ENCODE data around the gene PDE10A. TPM values are rescaled to one million over a fixed set of nuclear protein-coding genes. Genes with fewer than 3 reads are reported as not detected.

The PDE10A gene
- total RNA-seq, 1 donor from 2014 or later, result 14.4 TPM

DNA sequence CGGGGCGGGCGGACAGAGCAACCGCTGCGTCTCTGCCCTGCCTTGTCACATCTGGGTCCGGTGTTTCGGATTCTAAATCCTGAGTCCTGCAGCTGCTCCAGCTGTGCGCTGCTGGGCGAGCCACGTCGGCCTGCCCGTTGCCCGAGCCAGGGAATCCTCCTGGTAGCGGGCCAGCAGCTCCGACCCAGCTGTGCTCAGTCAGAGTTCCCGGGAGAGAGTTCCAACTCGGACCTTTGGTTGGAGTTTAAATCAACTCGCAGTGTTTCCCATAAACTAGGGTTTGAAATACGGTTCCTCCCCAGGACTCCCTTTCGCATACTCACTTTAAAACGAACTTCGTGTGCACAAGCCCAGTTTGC, 315 bp upstream of the PDE10A start:
- H3K36me3 Mint-ChIP-seq (ENCODE audit: insufficient read depth), result no peaks in the 10 kb centered on the region
- H3K9me3 Mint-ChIP-seq (ENCODE audit: low read depth), result no peaks in the 10 kb centered on the region
- TF ChIP-seq, protein P1, sequence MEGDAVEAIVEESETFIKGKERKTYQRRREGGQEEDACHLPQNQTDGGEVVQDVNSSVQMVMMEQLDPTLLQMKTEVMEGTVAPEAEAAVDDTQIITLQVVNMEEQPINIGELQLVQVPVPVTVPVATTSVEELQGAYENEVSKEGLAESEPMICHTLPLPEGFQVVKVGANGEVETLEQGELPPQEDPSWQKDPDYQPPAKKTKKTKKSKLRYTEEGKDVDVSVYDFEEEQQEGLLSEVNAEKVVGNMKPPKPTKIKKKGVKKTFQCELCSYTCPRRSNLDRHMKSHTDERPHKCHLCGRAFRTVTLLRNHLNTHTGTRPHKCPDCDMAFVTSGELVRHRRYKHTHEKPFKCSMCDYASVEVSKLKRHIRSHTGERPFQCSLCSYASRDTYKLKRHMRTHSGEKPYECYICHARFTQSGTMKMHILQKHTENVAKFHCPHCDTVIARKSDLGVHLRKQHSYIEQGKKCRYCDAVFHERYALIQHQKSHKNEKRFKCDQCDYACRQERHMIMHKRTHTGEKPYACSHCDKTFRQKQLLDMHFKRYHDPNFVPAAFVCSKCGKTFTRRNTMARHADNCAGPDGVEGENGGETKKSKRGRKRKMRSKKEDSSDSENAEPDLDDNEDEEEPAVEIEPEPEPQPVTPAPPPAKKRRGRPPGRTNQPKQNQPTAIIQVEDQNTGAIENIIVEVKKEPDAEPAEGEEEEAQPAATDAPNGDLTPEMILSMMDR (IDR thresholded peaks at IDR 0.05; ENCODE audit: unreplicated experiment), result no peak
- H3K27ac Mint-ChIP-seq, result peak overlapping the region; percentile 87
- peaks cover 24% of the 10 kb centered on the region for H3K4me1 Mint-ChIP-seq (ENCODE audit: low read depth)
- no peak for DNase-seq (ENCODE audit: low spot score, unreplicated experiment)
- peaks cover 51% of the 10 kb centered on the region for H3K27me3 Mint-ChIP-seq
- peak overlapping the region; percentile 81 for H3K4me3 Mint-ChIP-seq (ENCODE audit: low read depth)

DNA sequence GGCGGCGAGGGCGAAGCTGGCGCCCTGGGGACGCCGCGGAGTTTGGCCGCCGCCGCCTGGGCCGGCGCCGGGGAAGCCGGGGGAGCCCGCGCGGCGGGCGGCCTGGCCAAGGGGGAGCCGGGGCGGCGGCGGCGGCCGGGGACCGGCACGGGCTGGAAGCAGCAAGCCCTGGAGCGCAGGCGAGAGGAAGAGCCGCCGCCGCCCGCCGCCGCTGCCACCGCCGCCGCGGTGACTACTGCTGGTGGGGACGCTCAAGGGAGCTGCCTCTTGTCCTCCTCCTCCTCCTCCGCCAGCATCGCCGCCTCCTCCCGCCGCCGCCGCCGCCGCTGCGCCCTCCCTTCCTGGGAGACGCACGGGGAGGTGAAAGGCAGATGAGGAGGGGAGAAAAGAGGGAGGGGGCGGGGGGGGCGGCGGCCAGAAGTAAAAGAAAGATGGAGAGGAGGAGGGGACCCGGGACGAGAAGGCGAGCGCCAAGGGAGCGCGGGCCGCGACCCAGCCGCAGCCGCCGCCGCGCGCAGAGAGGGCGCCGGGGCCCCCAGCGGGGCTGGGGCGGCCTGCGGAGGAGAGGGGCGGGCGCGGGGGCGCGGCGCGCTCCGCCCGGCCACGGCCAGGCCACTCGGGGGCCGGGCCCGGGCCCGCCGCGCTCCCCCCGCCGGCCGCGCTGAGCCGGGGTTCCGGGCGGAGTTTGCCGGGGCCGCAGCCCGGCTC, 846 bp downstream of the PDE10A start:
- TF ChIP-seq, protein P1 (IDR thresholded peaks at IDR 0.05; ENCODE audit: unreplicated experiment), result no peak
- Mint-ChIP-seq H3K27ac (peak overlapping the region; percentile 62), H3K4me3 (ENCODE audit: low read depth) (peak overlapping the region; percentile 82), H3K36me3 (ENCODE audit: insufficient read depth) (no peaks in the 10 kb centered on the region), H3K9me3 (ENCODE audit: low read depth) (no peaks in the 10 kb centered on the region), H3K27me3 (peaks cover 47% of the 10 kb centered on the region), H3K4me1 (ENCODE audit: low read depth) (peaks cover 31% of the 10 kb centered on the region)
- peak; percentile 47 for DNase-seq (ENCODE audit: low spot score, unreplicated experiment)

DNA sequence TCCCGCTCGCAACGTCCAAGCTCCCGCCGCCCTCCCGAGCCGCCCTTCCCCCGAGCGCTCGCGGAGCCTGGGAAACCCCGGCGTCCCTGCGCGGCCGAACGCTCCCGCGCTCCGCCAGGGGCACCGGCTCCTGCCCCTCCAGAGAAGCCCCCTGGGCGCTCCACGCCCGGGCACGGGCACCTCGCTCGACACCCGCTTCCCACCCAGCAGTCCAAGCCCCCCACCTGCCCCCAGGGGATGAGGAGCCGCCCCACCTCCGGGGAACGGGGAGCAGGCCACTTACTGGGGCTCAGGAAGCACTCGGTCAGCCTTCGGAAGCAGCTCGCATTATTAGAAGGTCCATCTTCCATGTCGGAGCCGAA, 1.4 kb downstream of the PDE10A start:
- H3K4me1 Mint-ChIP-seq (ENCODE audit: low read depth), result peaks cover 31% of the 10 kb centered on the region
- DNase-seq (ENCODE audit: low spot score, unreplicated experiment), result no peak
- no peaks in the 10 kb centered on the region for H3K9me3 Mint-ChIP-seq (ENCODE audit: low read depth)
- H3K36me3 Mint-ChIP-seq (ENCODE audit: insufficient read depth), result no peaks in the 10 kb centered on the region
- TF ChIP-seq, protein P1 (IDR thresholded peaks at IDR 0.05; ENCODE audit: unreplicated experiment), result no peak
- peak overlapping the region; percentile 82 for H3K4me3 Mint-ChIP-seq (ENCODE audit: low read depth)
- peaks cover 44% of the 10 kb centered on the region for H3K27me3 Mint-ChIP-seq
- H3K27ac Mint-ChIP-seq, result no peak overlapping the region

DNA sequence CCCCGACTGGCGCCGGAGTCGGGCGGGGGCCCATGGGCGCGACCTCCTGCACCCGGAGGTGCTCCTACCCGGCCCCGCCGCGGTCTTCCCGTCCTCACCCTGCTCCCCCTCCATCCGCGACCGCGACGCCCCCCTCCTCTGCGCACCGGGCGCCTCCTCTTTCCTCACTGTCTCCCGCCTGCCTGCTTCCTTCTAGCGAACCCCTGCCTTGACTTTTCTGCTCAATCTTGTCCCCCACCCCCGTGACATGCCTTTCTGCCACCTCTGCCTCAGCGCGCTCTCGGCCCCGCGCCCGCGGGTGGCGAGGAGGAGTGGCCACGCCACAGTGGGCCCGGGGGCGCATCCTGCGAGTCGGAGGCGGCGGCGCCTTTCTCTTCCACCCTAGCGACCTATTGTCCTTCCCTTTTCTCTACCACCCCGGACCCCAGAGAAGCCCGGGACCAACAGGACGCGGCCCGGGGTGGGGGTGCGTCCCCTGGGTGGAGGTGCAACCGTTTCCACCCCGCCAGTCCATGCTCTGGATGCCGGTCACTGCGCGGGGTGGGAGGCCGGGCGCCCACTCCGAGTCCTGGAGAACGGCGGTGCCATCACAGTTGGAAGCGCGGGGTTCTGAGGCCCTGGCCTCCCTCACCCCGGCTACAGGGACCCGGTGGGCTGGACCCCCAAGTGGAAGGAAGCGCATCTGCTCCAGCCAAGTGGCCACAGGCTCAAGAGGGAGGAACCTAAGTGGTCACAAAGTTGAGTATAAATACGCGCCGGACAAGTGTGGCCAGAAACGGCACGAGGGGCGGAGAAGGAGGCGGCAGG, 2.0 kb downstream of the PDE10A start:
- peak overlapping the region; percentile 82 for H3K4me3 Mint-ChIP-seq (ENCODE audit: low read depth)
- no peak for DNase-seq (ENCODE audit: low spot score, unreplicated experiment)
- no peaks in the 10 kb centered on the region for H3K36me3 Mint-ChIP-seq (ENCODE audit: insufficient read depth)
- peak overlapping the region; percentile 84 for H3K27ac Mint-ChIP-seq
- H3K27me3 Mint-ChIP-seq, result peaks cover 39% of the 10 kb centered on the region
- TF ChIP-seq, protein P1 (IDR thresholded peaks at IDR 0.05; ENCODE audit: unreplicated experiment), result no peak
- H3K4me1 Mint-ChIP-seq (ENCODE audit: low read depth), result peaks cover 31% of the 10 kb centered on the region
- H3K9me3 Mint-ChIP-seq (ENCODE audit: low read depth), result no peaks in the 10 kb centered on the region

DNA sequence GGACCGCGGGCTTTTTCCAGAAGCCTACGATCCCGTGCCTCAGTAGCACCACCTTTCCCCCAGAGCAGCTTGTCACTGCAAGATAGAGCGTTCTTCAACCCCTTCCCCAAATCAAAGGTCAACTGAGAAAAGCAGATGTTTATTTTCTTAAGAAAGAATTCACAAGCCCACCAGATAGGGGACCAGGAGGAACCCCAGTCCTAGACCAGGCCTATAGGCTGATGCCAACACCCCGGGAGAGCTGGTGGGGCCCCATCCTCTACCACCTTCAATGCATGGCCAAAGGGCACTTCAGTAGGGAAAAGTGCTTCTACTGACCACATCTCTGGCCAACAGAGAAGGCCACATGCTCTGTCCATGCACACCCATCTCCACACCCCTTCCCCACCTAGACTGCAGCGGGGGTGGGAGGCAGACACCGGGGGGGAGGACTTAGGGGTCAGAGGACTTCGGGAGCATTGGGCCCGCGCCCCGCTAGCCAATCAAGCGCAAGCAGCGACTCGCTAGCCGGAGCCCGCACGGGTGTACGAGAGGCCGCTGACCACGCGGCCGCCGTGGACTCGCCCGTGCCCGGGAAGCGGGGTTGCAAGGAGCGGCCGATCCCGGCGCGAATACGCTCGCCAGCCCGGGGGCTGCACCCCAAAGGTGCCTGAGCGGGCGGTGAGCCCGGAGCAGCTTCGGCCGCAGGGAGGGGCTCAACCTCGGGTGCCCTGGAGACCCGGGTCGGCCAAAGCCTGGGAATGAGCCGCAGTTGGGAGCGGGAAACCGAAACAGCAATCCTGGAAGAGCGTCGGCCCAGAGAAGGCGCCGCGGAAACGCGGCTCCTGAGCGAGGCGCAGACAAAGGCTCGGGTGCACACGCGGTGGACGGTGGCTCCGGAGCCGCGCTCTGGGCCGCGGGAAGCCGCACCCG, 2.8 kb downstream of the PDE10A start:
- H3K27me3 Mint-ChIP-seq, result peaks cover 33% of the 10 kb centered on the region
- DNase-seq (ENCODE audit: low spot score, unreplicated experiment), result peak; percentile 31

More for the DNA sequence above, 2.8 kb downstream of the PDE10A start:
- peak overlapping the region; percentile 38 for H3K27ac Mint-ChIP-seq
- no peaks in the 10 kb centered on the region for H3K36me3 Mint-ChIP-seq (ENCODE audit: insufficient read depth)
- peak overlapping the region; percentile 72 for H3K4me3 Mint-ChIP-seq (ENCODE audit: low read depth)
- H3K9me3 Mint-ChIP-seq (ENCODE audit: low read depth), result no peaks in the 10 kb centered on the region
- TF ChIP-seq, protein P1 (IDR thresholded peaks at IDR 0.05; ENCODE audit: unreplicated experiment), result no peak
- H3K4me1 Mint-ChIP-seq (ENCODE audit: low read depth), result peaks cover 30% of the 10 kb centered on the region
